LNCaP clone FGC (cell line): ENCODE measurements around the gene IFFO2.

Source experiments
- DNase-seq: peaks from one replicate; pipeline ENCODE4 v3.0.0-alpha.2; 2011; ENCODE audit warnings: low read depth
- H3K4me3 ChIP-seq: 2 replicates; pipeline ENCODE4 v1.5.1; 2011; ENCODE audit warnings: mild to moderate bottlenecking, low read depth, low read length, control low read depth
- CTCF ChIP-seq: IDR thresholded peaks from 2 replicates; pipeline ENCODE4 v1.5.1; 2012; ENCODE audit warnings: mild to moderate bottlenecking; ENCODE audit not compliant: control insufficient read depth, insufficient read depth; ENCODE audit errors: extremely low read depth

Gene IFFO2

GRCh38 chr1:18957136-18957521 lies 653 bp upstream of the IFFO2 start:
- peak overlapping the region; percentile 45 for H3K4me3 ChIP-seq
- no peak for DNase-seq
- TF ChIP-seq CTCF: no peak

GRCh38 chr1:18955441-18956192 lies 859 bp downstream of the IFFO2 start:
- peak; percentile 23; the same call in 1 of the 2 replicates for TF ChIP-seq CTCF
- H3K4me3 ChIP-seq: peak overlapping the region; percentile 53
- no peak for DNase-seq

GRCh38 chr1:18955131-18955440 lies 1.4 kb downstream of the IFFO2 start:
- DNase-seq: no peak
- TF ChIP-seq CTCF: no peak
- H3K4me3 ChIP-seq: peak overlapping the region; percentile 53

- no peak for DNase-seq
- TF ChIP-seq CTCF: no peak
- no peak overlapping the region for H3K4me3 ChIP-seq
Observed at GRCh38 chr1:18954270-18955071, 2.0 kb downstream of the IFFO2 start.

- DNase-seq: no peak
- no peak for TF ChIP-seq CTCF
- H3K4me3 ChIP-seq: no peak overlapping the region
Observed at GRCh38 chr1:18953731-18954231, 2.7 kb downstream of the IFFO2 start.

- no peak for TF ChIP-seq CTCF
- no peak overlapping the region for H3K4me3 ChIP-seq
- no peak for DNase-seq
Observed at GRCh38 chr1:18951818-18952391, 4.6 kb downstream of the IFFO2 start.

GRCh38 chr1:18951416-18951815 lies 5.1 kb downstream of the IFFO2 start:
- no peak for DNase-seq
- no peak for TF ChIP-seq CTCF
- H3K4me3 ChIP-seq: no peak overlapping the region
